Dendritic cell treated with granulocyte-macrophage colony-stimulating factor and Interleukin-4, amounts not matched to agents 40 ng/mL and 50 ng/mL, for 4 days (primary cell): ENCODE measurements around the gene IPO5.
A peak's percentile ranks its signal among the peaks of the same experiment; 100 is the strongest.

ENCODE experiments used
- H3K27ac Mint-ChIP-seq: one replicate; pipeline ENCODE4 v1.8.0; 2022; ENCODE audit warnings: mild to moderate bottlenecking, mixed read lengths
- H3K27me3 Mint-ChIP-seq: one replicate; pipeline ENCODE4 v1.8.0; 2022; ENCODE audit warnings: mild to moderate bottlenecking, mixed read lengths
- H3K36me3 Mint-ChIP-seq: one replicate; pipeline ENCODE4 v1.8.0; 2022; ENCODE audit warnings: low read depth, mixed read lengths
- H3K4me1 Mint-ChIP-seq: one replicate; pipeline ENCODE4 v1.8.0; 2022; ENCODE audit warnings: low read depth, mixed read lengths
- H3K4me3 Mint-ChIP-seq: one replicate; pipeline ENCODE4 v1.8.0; 2022; ENCODE audit warnings: mild to moderate bottlenecking, moderate library complexity, mixed read lengths
- H3K9me3 Mint-ChIP-seq: one replicate; pipeline ENCODE4 v1.8.0; 2022; ENCODE audit warnings: mixed read lengths
- intact Hi-C: fragments of 100-400 bp; cut with micrococcal nuclease; formaldehyde crosslinking; loops from one replicate; pipeline ENCODE4 v1.15.0; 2022

The IPO5 gene

GRCh38 chr13:97971519-97971918 lies 18.0 kb downstream of the IPO5 start:
- Mint-ChIP-seq H3K9me3 (no peaks in the 10 kb centered on the region), H3K36me3 (peaks cover 8% of the 10 kb centered on the region), H3K27me3 (peaks cover 7% of the 10 kb centered on the region), H3K27ac (no peak overlapping the region), H3K4me3 (no peak overlapping the region), H3K4me1 (peaks cover 7% of the 10 kb centered on the region)
- intact Hi-C loops, result loop anchor here (10.0 kb wide), 1 partner anchor 747 kb away; the partner anchor contains the start of gene MBNL2

- Mint-ChIP-seq H3K4me1 (peaks cover 16% of the 10 kb centered on the region), H3K27ac (no peak overlapping the region), H3K36me3 (peaks cover 15% of the 10 kb centered on the region), H3K27me3 (peaks cover 7% of the 10 kb centered on the region), H3K9me3 (no peaks in the 10 kb centered on the region), H3K4me3 (no peak overlapping the region)
- intact Hi-C loops, result loop anchor here (10.0 kb wide), 1 partner anchor 750 kb away; the partner anchor contains the start of gene MBNL2
These were observed 21.3 kb downstream of the IPO5 start for GRCh38 chr13:97974773-97975172.

GRCh38 chr13:97975280-97975847 lies 21.9 kb downstream of the IPO5 start:
- H3K4me3 Mint-ChIP-seq, result peak overlapping the region; percentile 97
- H3K4me1 Mint-ChIP-seq, result peaks cover 16% of the 10 kb centered on the region
- intact Hi-C loops, result loop anchor here (10.0 kb wide), 1 partner anchor 751 kb away; the partner anchor contains the start of gene MBNL2
- H3K27ac Mint-ChIP-seq, result peak overlapping the region; percentile 89
- H3K36me3 Mint-ChIP-seq, result peaks cover 15% of the 10 kb centered on the region
- H3K27me3 Mint-ChIP-seq, result peaks cover 7% of the 10 kb centered on the region
- no peaks in the 10 kb centered on the region for H3K9me3 Mint-ChIP-seq

GRCh38 chr13:97975848-97976609 lies 22.6 kb downstream of the IPO5 start:
- Mint-ChIP-seq H3K9me3 (no peaks in the 10 kb centered on the region), H3K36me3 (peaks cover 15% of the 10 kb centered on the region)

GRCh38 chr13:97976610-97977521 lies 23.4 kb downstream of the IPO5 start:
- Mint-ChIP-seq H3K9me3 (no peaks in the 10 kb centered on the region), H3K27ac (peak overlapping the region; percentile 89), H3K4me3 (peak overlapping the region; percentile 93), H3K36me3 (peaks cover 15% of the 10 kb centered on the region), H3K4me1 (peaks cover 16% of the 10 kb centered on the region), H3K27me3 (peaks cover 7% of the 10 kb centered on the region)
- intact Hi-C loops, result loop anchor here (10.0 kb wide), 1 partner anchor 752 kb away; the partner anchor contains the start of gene MBNL2

More at GRCh38 chr13:97975848-97976609, 22.6 kb downstream of the IPO5 start:
- Mint-ChIP-seq H3K4me1 (peaks cover 16% of the 10 kb centered on the region), H3K27me3 (peaks cover 7% of the 10 kb centered on the region), H3K27ac (peak overlapping the region; percentile 89), H3K4me3 (peak overlapping the region; percentile 97)
- intact Hi-C loops, result loop anchor here (10.0 kb wide), 1 partner anchor 751 kb away; the partner anchor contains the start of gene MBNL2

GRCh38 chr13:97977982-97978381 lies 24.5 kb downstream of the IPO5 start:
- no peak overlapping the region for H3K27ac Mint-ChIP-seq
- H3K9me3 Mint-ChIP-seq, result no peaks in the 10 kb centered on the region
- no peak overlapping the region for H3K4me3 Mint-ChIP-seq
- peaks cover 25% of the 10 kb centered on the region for H3K36me3 Mint-ChIP-seq
- intact Hi-C loops, result loop anchor here (10.0 kb wide), 1 partner anchor 753 kb away; the partner anchor contains the start of gene MBNL2
- H3K4me1 Mint-ChIP-seq, result peaks cover 16% of the 10 kb centered on the region
- H3K27me3 Mint-ChIP-seq, result peaks cover 7% of the 10 kb centered on the region

GRCh38 chr13:97978651-97979050 lies 25.2 kb downstream of the IPO5 start:
- H3K27me3 Mint-ChIP-seq, result peaks cover 6% of the 10 kb centered on the region
- peaks cover 28% of the 10 kb centered on the region for H3K36me3 Mint-ChIP-seq
- intact Hi-C loops, result loop anchor here (10.0 kb wide), 1 partner anchor 754 kb away; the partner anchor contains the start of gene MBNL2
- H3K4me3 Mint-ChIP-seq, result no peak overlapping the region
- no peak overlapping the region for H3K27ac Mint-ChIP-seq
- peaks cover 16% of the 10 kb centered on the region for H3K4me1 Mint-ChIP-seq
- no peaks in the 10 kb centered on the region for H3K9me3 Mint-ChIP-seq

GRCh38 chr13:97979051-97979450 lies 25.6 kb downstream of the IPO5 start:
- no peaks in the 10 kb centered on the region for H3K9me3 Mint-ChIP-seq

GRCh38 chr13:97979556-97979955 lies 26.1 kb downstream of the IPO5 start:
- Mint-ChIP-seq H3K36me3 (peaks cover 32% of the 10 kb centered on the region), H3K4me1 (peaks cover 16% of the 10 kb centered on the region), H3K4me3 (no peak overlapping the region), H3K27me3 (peaks cover 3% of the 10 kb centered on the region), H3K9me3 (no peaks in the 10 kb centered on the region), H3K27ac (no peak overlapping the region)
- intact Hi-C loops, result loop anchor here (10.0 kb wide), 1 partner anchor 755 kb away; the partner anchor contains the start of gene MBNL2

More at GRCh38 chr13:97979051-97979450, 25.6 kb downstream of the IPO5 start:
- no peak overlapping the region for H3K27ac Mint-ChIP-seq
- no peak overlapping the region for H3K4me3 Mint-ChIP-seq
- intact Hi-C loops, result loop anchor here (10.0 kb wide), 1 partner anchor 754 kb away; the partner anchor contains the start of gene MBNL2
- peaks cover 30% of the 10 kb centered on the region for H3K36me3 Mint-ChIP-seq
- peaks cover 16% of the 10 kb centered on the region for H3K4me1 Mint-ChIP-seq
- peaks cover 4% of the 10 kb centered on the region for H3K27me3 Mint-ChIP-seq

GRCh38 chr13:97982286-97982685 lies 28.8 kb downstream of the IPO5 start:
- Mint-ChIP-seq H3K36me3 (peaks cover 46% of the 10 kb centered on the region), H3K27ac (no peak overlapping the region), H3K27me3 (no peaks in the 10 kb centered on the region), H3K4me3 (no peak overlapping the region), H3K9me3 (no peaks in the 10 kb centered on the region), H3K4me1 (peaks cover 12% of the 10 kb centered on the region)
- intact Hi-C loops, result no loop called here

- Mint-ChIP-seq H3K4me3 (no peak overlapping the region), H3K36me3 (peaks cover 78% of the 10 kb centered on the region), H3K9me3 (no peaks in the 10 kb centered on the region), H3K27ac (peak overlapping the region; percentile 32), H3K4me1 (peaks cover 8% of the 10 kb centered on the region), H3K27me3 (no peaks in the 10 kb centered on the region)
- intact Hi-C loops, result no loop called here
These were observed 33.4 kb downstream of the IPO5 start for GRCh38 chr13:97986835-97987234.

- Mint-ChIP-seq H3K9me3 (no peaks in the 10 kb centered on the region), H3K36me3 (peaks cover 93% of the 10 kb centered on the region), H3K27me3 (no peaks in the 10 kb centered on the region), H3K4me1 (no peaks in the 10 kb centered on the region), H3K4me3 (no peak overlapping the region), H3K27ac (no peak overlapping the region)
- intact Hi-C loops, result no loop called here
These were observed 46.2 kb downstream of the IPO5 start for GRCh38 chr13:97999653-98000052.

- H3K36me3 Mint-ChIP-seq, result peaks cover 95% of the 10 kb centered on the region
- H3K4me1 Mint-ChIP-seq, result no peaks in the 10 kb centered on the region
- H3K9me3 Mint-ChIP-seq, result no peaks in the 10 kb centered on the region
- no peaks in the 10 kb centered on the region for H3K27me3 Mint-ChIP-seq
- intact Hi-C loops, result no loop called here
- no peak overlapping the region for H3K4me3 Mint-ChIP-seq
- H3K27ac Mint-ChIP-seq, result no peak overlapping the region
These were observed 50.6 kb downstream of the IPO5 start for GRCh38 chr13:98004107-98004506.
